Measurements from ENCODE around the gene PRMT2. TPM values are rescaled to one million over a fixed set of nuclear protein-coding genes. Genes with fewer than 3 reads are reported as not detected.
"Not testable (repeated sequence)": the region's sequence is repeated elsewhere in the genome, so short reads cannot be mapped to it uniquely, and the experiment has no call there.

The PRMT2 gene
- total RNA-seq, 2 donors from 2014 or later: 63.2 to 77.3 TPM

- DNase-seq (no peak), ATAC-seq (no peak)
- intact Hi-C loops (cut with DNase I, micrococcal nuclease): no loop called here
Observed at GRCh38 chr21:46616050-46616449, 19.4 kb upstream of the PRMT2 start.

- no peak for DNase-seq
- intact Hi-C loops (cut with DNase I, micrococcal nuclease): no loop called here
- ATAC-seq: no peak
Observed at GRCh38 chr21:46616656-46617055, 18.8 kb upstream of the PRMT2 start.

- intact Hi-C loops (cut with DNase I, micrococcal nuclease): no loop called here
- no peak for DNase-seq
- ATAC-seq: no peak
Observed at GRCh38 chr21:46617267-46618051, 18.0 kb upstream of the PRMT2 start.

- intact Hi-C loops (cut with DNase I, micrococcal nuclease): no loop called here
- no peak for DNase-seq
- no peak for ATAC-seq
Observed at GRCh38 chr21:46618738-46619379, 16.6 kb upstream of the PRMT2 start.

DNA sequence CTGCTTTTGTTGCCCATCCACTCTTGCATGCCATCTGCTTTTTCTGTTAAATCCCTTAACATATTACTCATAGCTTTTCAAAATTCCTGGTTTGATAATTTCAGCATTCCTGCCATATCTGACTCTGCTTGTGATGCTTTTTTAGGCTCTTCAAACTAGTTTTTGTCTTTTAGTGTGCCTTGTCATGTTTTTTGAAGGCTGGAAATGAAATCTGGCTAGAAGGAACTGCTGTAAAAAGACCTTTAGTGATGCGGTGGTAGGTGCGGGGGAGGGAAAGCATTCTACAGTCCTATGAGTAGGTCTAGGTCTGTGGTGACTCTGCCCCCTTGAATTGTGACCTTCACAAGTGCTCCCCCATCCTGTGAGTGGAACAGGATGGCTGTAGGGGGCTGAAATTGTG, 15.6 kb upstream of the PRMT2 start:
- ATAC-seq (no peak), DNase-seq (no peak)
- intact Hi-C loops (cut with DNase I, micrococcal nuclease): no loop called here

DNA sequence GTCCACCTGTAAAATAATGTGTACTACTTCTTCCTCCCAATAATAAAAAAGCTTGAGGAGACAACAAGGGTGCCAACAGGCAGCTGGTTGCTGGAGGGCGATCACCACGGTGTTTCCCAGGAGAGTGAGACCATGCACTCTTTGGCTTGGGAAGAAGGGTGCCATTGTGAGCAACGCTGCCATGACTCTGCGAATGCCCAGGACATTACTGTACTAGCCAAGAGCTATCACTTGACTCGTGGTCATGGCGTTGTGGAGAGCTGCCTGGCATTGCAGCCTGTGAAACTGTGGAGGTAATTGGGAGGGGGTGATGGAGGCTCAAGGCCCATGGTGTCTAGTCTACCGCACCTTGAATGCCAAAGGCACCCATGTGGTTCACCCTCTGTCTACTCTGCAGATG, 14.6 kb upstream of the PRMT2 start:
- ATAC-seq: no peak
- DNase-seq: no peak
- intact Hi-C loops (cut with DNase I, micrococcal nuclease): no loop called here

GRCh38 chr21:46621457-46622182, 13.9 kb upstream of the PRMT2 start:
- DNase-seq (no peak), ATAC-seq (no peak)
- intact Hi-C loops (cut with DNase I, micrococcal nuclease): no loop called here

- intact Hi-C loops (cut with DNase I, micrococcal nuclease): no loop called here
- ATAC-seq: peak; percentile 29
- DNase-seq: peak; percentile 25 to 35
Observed at GRCh38 chr21:46622226-46622625, 13.2 kb upstream of the PRMT2 start.

- ATAC-seq (no peak), DNase-seq (no peak)
- intact Hi-C loops (cut with DNase I, micrococcal nuclease): no loop called here
Observed at GRCh38 chr21:46624050-46624449, 11.4 kb upstream of the PRMT2 start.

DNA sequence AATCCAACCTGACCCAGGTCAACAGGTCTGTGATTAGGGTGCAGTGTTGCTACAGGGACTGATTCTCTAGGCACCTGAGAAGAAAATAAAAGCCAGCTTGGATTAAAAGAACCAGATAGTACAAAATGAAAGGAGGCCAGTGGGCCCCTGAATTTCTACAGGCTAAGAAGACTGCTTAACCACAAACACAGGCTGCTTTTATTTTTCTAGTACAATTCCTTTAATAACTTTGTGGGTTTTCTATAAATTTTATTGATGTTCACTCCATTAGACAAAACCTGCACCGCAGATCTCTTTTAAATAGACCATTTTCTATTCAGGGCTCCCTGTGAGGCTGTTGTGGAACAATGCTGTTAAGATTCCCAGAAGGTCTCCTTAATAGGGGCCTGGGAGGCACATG, 9.7 kb upstream of the PRMT2 start:
- intact Hi-C loops (cut with DNase I, micrococcal nuclease): no loop called here
- DNase-seq (no peak), ATAC-seq (no peak)

DNA sequence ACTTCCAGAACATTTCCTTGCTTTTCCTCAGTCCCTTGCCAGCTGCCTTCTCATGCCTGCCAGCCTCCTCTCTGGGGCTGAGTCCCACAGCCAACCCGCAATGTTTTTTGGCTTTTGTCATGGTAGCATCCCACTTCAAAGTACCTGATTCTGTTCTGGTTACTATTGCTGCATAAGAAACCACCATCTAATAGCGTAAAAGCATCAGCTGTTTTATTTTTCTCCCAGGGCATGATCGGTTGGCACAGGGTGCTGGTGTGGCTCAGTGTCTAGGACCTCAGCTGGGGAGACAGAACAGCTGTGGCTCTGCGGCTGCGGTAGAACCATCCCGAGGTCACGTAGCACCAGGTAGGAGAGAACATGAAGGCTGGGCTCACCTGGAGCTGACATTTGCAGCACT, 8.9 kb upstream of the PRMT2 start:
- no peak for DNase-seq
- intact Hi-C loops (cut with DNase I, micrococcal nuclease): no loop called here
- no peak for ATAC-seq

DNA sequence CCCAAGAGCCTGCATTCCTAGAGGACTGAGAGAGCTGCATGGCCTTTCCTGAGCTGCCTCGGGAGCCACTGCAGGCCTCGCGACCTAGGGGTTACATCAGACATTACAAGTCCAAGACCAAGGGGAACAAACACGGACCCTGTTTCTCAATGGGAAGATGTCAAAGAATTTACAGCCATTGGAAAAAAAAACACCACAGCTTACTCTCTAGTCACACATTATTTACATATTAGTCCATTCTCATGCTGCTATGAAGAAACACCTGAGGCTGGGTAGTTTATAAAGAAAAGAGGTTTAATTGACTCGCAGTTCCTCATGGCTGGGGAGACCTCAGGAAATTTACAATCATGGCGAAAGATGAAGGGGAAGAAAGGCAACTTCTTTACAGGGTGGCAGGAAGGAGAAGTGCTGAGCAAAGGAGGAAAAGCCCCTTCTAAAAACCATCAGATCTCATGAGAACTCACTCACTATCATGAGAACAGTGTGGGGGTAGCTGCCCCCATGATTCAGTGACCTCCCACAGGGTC, 8.4 kb upstream of the PRMT2 start:
- no peak for DNase-seq
- intact Hi-C loops (cut with DNase I, micrococcal nuclease): no loop called here
- ATAC-seq: no peak

- ATAC-seq: no peak
- intact Hi-C loops (cut with DNase I, micrococcal nuclease): no loop called here
- DNase-seq: no peak
Observed at GRCh38 chr21:46627726-46628125, 7.7 kb upstream of the PRMT2 start.

- ATAC-seq: no peak
- intact Hi-C loops (cut with DNase I, micrococcal nuclease): no loop called here
- no peak for DNase-seq
Observed at GRCh38 chr21:46628868-46629267, 6.6 kb upstream of the PRMT2 start.

DNA sequence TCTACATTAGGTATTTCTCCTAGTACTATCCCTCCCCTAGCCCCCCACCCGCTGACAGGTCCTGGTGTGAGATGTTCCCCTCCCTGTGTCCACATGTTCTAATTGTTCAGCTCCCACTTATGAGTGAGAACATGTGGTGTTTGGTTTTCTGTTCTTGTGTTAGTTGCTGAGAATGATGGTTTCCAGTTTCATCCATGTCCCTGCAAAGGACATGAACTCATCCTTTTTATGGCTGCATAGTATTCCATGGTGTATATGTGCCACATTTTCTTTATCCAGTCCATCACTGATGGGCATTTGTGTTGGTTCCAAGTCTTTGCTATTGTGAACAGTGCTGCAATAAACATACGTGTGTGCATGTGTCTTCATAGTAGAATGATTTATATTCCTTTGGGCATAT, 4.6 kb upstream of the PRMT2 start:
- DNase-seq; ATAC-seq; intact Hi-C loops (cut with DNase I, micrococcal nuclease): not testable (repeated sequence)

DNA sequence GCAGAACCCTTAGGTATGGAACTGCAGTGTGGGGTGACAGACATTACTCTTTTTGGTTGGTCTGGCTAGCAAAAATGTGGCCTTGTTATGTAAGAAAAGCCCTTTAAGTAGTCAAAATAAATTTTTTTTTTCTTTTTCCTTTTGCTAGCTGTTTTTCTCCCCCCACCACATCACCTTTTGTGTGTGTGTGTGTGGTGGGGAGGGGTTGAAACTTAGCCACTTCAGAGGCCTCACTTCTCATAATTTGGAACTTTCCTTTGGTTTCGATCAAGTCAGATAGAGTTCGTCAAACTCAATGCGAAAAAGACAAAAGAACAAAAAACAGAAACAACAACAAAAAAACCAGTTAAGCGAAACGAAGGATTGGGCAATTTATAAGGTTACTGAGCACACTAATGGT, 1.9 kb upstream of the PRMT2 start:
- DNase-seq (no peak), ATAC-seq (no peak)
- intact Hi-C loops (cut with DNase I, micrococcal nuclease): no loop called here

DNA sequence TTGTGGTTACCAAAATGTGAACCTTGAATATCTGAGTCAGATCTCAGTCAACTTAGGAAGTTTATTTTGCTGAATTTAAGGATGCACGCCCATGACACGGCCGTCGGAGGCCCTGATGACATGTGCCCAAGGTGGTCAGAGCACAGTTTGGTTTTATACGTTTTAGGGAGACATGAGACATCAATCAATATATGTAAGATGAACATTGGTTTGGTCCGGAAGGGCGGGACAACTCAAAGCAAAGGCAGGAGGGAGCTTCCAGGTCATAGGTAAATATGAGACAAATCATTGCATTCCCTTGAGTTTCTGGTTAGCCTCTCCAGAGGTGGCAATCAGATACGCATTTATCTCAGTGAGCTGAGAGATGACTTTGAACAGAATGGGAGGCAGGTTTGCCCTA, 1.0 kb upstream of the PRMT2 start:
- ATAC-seq (no peak), DNase-seq (peak in 1 of 2 donors; percentile 20)
- intact Hi-C loops (cut with DNase I, micrococcal nuclease): no loop called here

DNA sequence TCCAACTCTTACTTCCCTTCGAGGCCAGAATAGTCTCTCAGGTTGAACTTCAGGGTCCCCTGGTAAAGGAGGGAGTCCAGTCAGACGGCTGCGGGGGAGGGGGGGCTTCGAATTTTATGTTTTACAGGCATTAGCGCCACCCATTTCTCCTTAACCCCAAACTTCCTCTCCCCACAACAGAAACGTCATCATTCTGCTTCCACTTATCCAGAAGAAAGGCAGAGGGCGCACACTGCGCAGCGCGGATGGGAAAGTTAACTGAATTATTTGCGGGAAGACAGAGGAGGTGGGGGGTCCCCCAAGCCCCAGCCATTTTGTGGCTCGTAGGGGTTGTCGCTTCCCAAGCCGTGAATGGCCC, 529 bp upstream of the PRMT2 start:
- intact Hi-C loops (cut with DNase I, micrococcal nuclease): no loop called here
- peak in 1 of 2 donors; percentile 70 for DNase-seq

DNA sequence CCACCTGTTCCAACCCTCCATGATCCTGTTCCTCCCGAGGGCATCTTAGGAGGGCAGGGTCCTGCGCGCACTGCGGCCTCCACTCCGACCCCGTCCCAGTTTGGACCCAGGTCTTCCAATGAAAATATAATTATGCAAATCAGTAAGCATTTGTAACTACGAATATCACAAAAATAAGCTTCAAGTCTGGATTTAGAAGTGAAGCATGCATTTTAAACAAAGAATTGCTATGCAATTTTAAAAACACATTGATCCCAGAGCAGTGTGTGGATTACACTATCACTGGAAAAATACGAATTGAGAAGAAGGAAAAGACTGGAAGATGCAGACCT, 673 bp downstream of the PRMT2 start:
- intact Hi-C loops (cut with DNase I, micrococcal nuclease): no loop called here
- DNase-seq: no peak
- no peak for ATAC-seq

More for the DNA sequence above, 529 bp upstream of the PRMT2 start:
- ATAC-seq: peak; percentile 34

Data from left colon (tissue), 2 donors.